ENCODE results near the gene C1orf74.

Gene C1orf74

GRCh38 chr1:209742409-209743144 lies 41.8 kb downstream of the C1orf74 start:
- TF ChIP-seq ZBTB7A (IDR thresholded peaks at IDR 0.05; ENCODE audit: low read depth): no peak
- no peak for TF ChIP-seq YY1 (IDR thresholded peaks at IDR 0.05; ENCODE audit: low read depth)
- TF ChIP-seq CEBPB (IDR thresholded peaks at IDR 0.05): no peak
- TF ChIP-seq EP300 (IDR thresholded peaks at IDR 0.05; ENCODE audit: borderline replicate concordance): no peak
- TF ChIP-seq EGR1 (IDR thresholded peaks at IDR 0.05): no peak
- no peak for TF ChIP-seq MAX (IDR thresholded peaks at IDR 0.05)
- no peak for TF ChIP-seq FOXM1 (IDR thresholded peaks at IDR 0.05; ENCODE audit: borderline replicate concordance, low read depth)
- no peak for TF ChIP-seq CREB1 (IDR thresholded peaks at IDR 0.05; ENCODE audit: low read depth)
- TF ChIP-seq TAF1 (IDR thresholded peaks at IDR 0.05; ENCODE audit: low read depth): no peak
- TF ChIP-seq TCF12 (IDR thresholded peaks at IDR 0.05; ENCODE audit: low read depth): no peak
- no peak for TF ChIP-seq RAD21 (IDR thresholded peaks at IDR 0.05; ENCODE audit: low read depth)

GRCh38 chr1:209741889-209742288 lies 42.5 kb downstream of the C1orf74 start:
- TF ChIP-seq TAF1 (IDR thresholded peaks at IDR 0.05; ENCODE audit: low read depth) (no peak), CREB1 (IDR thresholded peaks at IDR 0.05; ENCODE audit: low read depth) (no peak), EP300 (IDR thresholded peaks at IDR 0.05; ENCODE audit: borderline replicate concordance) (no peak), TEAD4 (IDR thresholded peaks at IDR 0.05) (no peak), ZBTB7A (IDR thresholded peaks at IDR 0.05; ENCODE audit: low read depth) (no peak), YY1 (IDR thresholded peaks at IDR 0.05; ENCODE audit: low read depth) (no peak), NFIC (IDR thresholded peaks at IDR 0.05) (no peak), CEBPB (IDR thresholded peaks at IDR 0.05) (no peak), REST (IDR thresholded peaks at IDR 0.05; ENCODE audit: low read depth) (no peak), USF1 (IDR thresholded peaks at IDR 0.05) (no peak), EGR1 (IDR thresholded peaks at IDR 0.05) (no peak), FOXM1 (IDR thresholded peaks at IDR 0.05; ENCODE audit: borderline replicate concordance, low read depth) (no peak), MAX (IDR thresholded peaks at IDR 0.05) (no peak), TCF12 (IDR thresholded peaks at IDR 0.05; ENCODE audit: low read depth) (no peak), RAD21 (IDR thresholded peaks at IDR 0.05; ENCODE audit: low read depth) (no peak)

GRCh38 chr1:209741193-209741592 lies 43.2 kb downstream of the C1orf74 start:
- no peak for TF ChIP-seq YY1 (IDR thresholded peaks at IDR 0.05; ENCODE audit: low read depth)

GRCh38 chr1:209738270-209738669 lies 46.1 kb downstream of the C1orf74 start:
- no peak for TF ChIP-seq ZBTB7A (IDR thresholded peaks at IDR 0.05; ENCODE audit: low read depth)
- TF ChIP-seq EP300 (IDR thresholded peaks at IDR 0.05; ENCODE audit: borderline replicate concordance): no peak
- TF ChIP-seq CEBPB (IDR thresholded peaks at IDR 0.05): no peak
- TF ChIP-seq NFIC (IDR thresholded peaks at IDR 0.05): no peak
- no peak for TF ChIP-seq FOXM1 (IDR thresholded peaks at IDR 0.05; ENCODE audit: borderline replicate concordance, low read depth)
- TF ChIP-seq MAX (IDR thresholded peaks at IDR 0.05): no peak
- no peak for TF ChIP-seq YY1 (IDR thresholded peaks at IDR 0.05; ENCODE audit: low read depth)
- no peak for TF ChIP-seq TCF12 (IDR thresholded peaks at IDR 0.05; ENCODE audit: low read depth)
- TF ChIP-seq EGR1 (IDR thresholded peaks at IDR 0.05): no peak
- no peak for TF ChIP-seq USF1 (IDR thresholded peaks at IDR 0.05)
- TF ChIP-seq TEAD4 (IDR thresholded peaks at IDR 0.05): no peak
- no peak for TF ChIP-seq CREB1 (IDR thresholded peaks at IDR 0.05; ENCODE audit: low read depth)

- TF ChIP-seq EGR1 (IDR thresholded peaks at IDR 0.05): no peak
- TF ChIP-seq TCF12 (IDR thresholded peaks at IDR 0.05; ENCODE audit: low read depth): no peak
- TF ChIP-seq TAF1 (IDR thresholded peaks at IDR 0.05; ENCODE audit: low read depth): no peak
- TF ChIP-seq TEAD4 (IDR thresholded peaks at IDR 0.05): no peak
- no peak for TF ChIP-seq YY1 (IDR thresholded peaks at IDR 0.05; ENCODE audit: low read depth)
Measured at GRCh38 chr1:209737118-209737505, 47.2 kb downstream of the C1orf74 start.

- no peak for TF ChIP-seq REST (IDR thresholded peaks at IDR 0.05; ENCODE audit: low read depth)
- no peak for TF ChIP-seq TCF12 (IDR thresholded peaks at IDR 0.05; ENCODE audit: low read depth)
- TF ChIP-seq CREB1 (IDR thresholded peaks at IDR 0.05; ENCODE audit: low read depth): no peak
- TF ChIP-seq NFIC (IDR thresholded peaks at IDR 0.05): no peak
- TF ChIP-seq RAD21 (IDR thresholded peaks at IDR 0.05; ENCODE audit: low read depth): no peak
- TF ChIP-seq EGR1 (IDR thresholded peaks at IDR 0.05): no peak
- no peak for TF ChIP-seq USF1 (IDR thresholded peaks at IDR 0.05)
- no peak for TF ChIP-seq ZBTB7A (IDR thresholded peaks at IDR 0.05; ENCODE audit: low read depth)
- no peak for TF ChIP-seq FOXM1 (IDR thresholded peaks at IDR 0.05; ENCODE audit: borderline replicate concordance, low read depth)
- TF ChIP-seq EP300 (IDR thresholded peaks at IDR 0.05; ENCODE audit: borderline replicate concordance): no peak
- TF ChIP-seq YY1 (IDR thresholded peaks at IDR 0.05; ENCODE audit: low read depth): no peak
- TF ChIP-seq TEAD4 (IDR thresholded peaks at IDR 0.05): no peak
- no peak for TF ChIP-seq TAF1 (IDR thresholded peaks at IDR 0.05; ENCODE audit: low read depth)
- no peak for TF ChIP-seq CEBPB (IDR thresholded peaks at IDR 0.05)
- TF ChIP-seq MAX (IDR thresholded peaks at IDR 0.05): no peak
Measured at GRCh38 chr1:209736490-209737117, 47.8 kb downstream of the C1orf74 start.
